SU-DHL-6 (cell line): ENCODE data around the gene GATA3.

ENCODE experiments used
- H2AFZ ChIP-seq: fragments of 200-600 bp; sonication (generic); 2 replicates; pipeline ENCODE4 v1.6.1; 2014; ENCODE audit warnings: low read depth, mild to moderate bottlenecking, moderate library complexity, mixed read lengths, antibody characterized with exemption, low read length; ENCODE audit not compliant: severe bottlenecking
- H3F3A ChIP-seq: fragments of 200-600 bp; shearing (Covaris generic); 2 replicates; pipeline ENCODE4 v1.6.0; 2016; ENCODE audit warnings: antibody characterized with exemption, mild to moderate bottlenecking; ENCODE audit not compliant: insufficient read depth
- H3K27ac ChIP-seq: fragments of 200-600 bp; sonication (generic); 2 replicates; pipeline ENCODE4 v1.5.1; 2016; ENCODE audit warnings: low read depth, mild to moderate bottlenecking, low read length, moderate library complexity, mixed read lengths
- H3K27me3 ChIP-seq: fragments of 200-600 bp; sonication (generic), shearing (Covaris generic); 2 replicates; pipeline ENCODE4 v1.6.0; 2014; ENCODE audit warnings: mild to moderate bottlenecking, low read length
- H3K36me3 ChIP-seq: fragments of 200-600 bp; sonication (generic); 2 replicates; pipeline ENCODE4 v1.6.1; 2014; ENCODE audit warnings: mild to moderate bottlenecking, low read length, mixed read lengths
- H3K4me2 ChIP-seq: fragments of 300-600, 200-600 bp; shearing (Covaris generic), sonication (generic); 2 replicates; pipeline ENCODE4 v1.6.0; 2014; ENCODE audit warnings: low read length, low read depth, mild to moderate bottlenecking; ENCODE audit not compliant: poor library complexity, severe bottlenecking
- H3K4me3 ChIP-seq: fragments of 200-600 bp; sonication (generic); 2 replicates; pipeline ENCODE4 v1.5.1; 2014; ENCODE audit warnings: antibody characterized with exemption, low read length, mild to moderate bottlenecking, mixed read lengths; ENCODE audit not compliant: insufficient read depth, poor library complexity, severe bottlenecking
- H3K79me2 ChIP-seq: fragments of 200-600 bp; sonication (generic); 2 replicates; pipeline ENCODE4 v1.6.1; 2014; ENCODE audit warnings: mild to moderate bottlenecking, low read length, moderate library complexity; ENCODE audit not compliant: insufficient read depth
- H3K9ac ChIP-seq: fragments of 200-600 bp; sonication (generic); 2 replicates; pipeline ENCODE4 v1.7.0; 2014; ENCODE audit warnings: mild to moderate bottlenecking, low read length
- H3K9me2 ChIP-seq: fragments of 200-600 bp; sonication (generic); replicated peaks from 2 replicates; pipeline ENCODE4 v1.6.1; 2014; ENCODE audit warnings: low read length; ENCODE audit not compliant: insufficient read depth
- H3K9me3 ChIP-seq: fragments of 200-600 bp; sonication (generic); 2 replicates; pipeline ENCODE4 v1.6.1; 2014; ENCODE audit warnings: low read length, mixed read lengths; ENCODE audit not compliant: insufficient read depth
- H4K20me1 ChIP-seq: fragments of 200-600 bp; sonication (generic); 2 replicates; pipeline ENCODE4 v1.6.1; 2014; ENCODE audit warnings: low read depth, mild to moderate bottlenecking, antibody characterized with exemption, low read length, moderate library complexity, mixed read lengths
- EZH2phosphoT487 ChIP-seq: fragments of 200-600 bp; sonication (generic), shearing (Covaris generic); conservative IDR thresholded peaks from 2 replicates; pipeline ENCODE4 v1.6.1; 2018; ENCODE audit warnings: mild to moderate bottlenecking, antibody characterized with exemption, low read length, moderate library complexity, mixed read lengths
- TF ChIP-seq, protein P1 (sequence below): fragments of 200-600 bp; sonication (generic); IDR thresholded peaks from one replicate; pipeline ENCODE4 v1.5.1; 2017; ENCODE audit warnings: antibody characterized with exemption, mild to moderate bottlenecking, low read length, moderate library complexity; ENCODE audit not compliant: insufficient read depth, poor library complexity, severe bottlenecking

GATA3 gene

DNA sequence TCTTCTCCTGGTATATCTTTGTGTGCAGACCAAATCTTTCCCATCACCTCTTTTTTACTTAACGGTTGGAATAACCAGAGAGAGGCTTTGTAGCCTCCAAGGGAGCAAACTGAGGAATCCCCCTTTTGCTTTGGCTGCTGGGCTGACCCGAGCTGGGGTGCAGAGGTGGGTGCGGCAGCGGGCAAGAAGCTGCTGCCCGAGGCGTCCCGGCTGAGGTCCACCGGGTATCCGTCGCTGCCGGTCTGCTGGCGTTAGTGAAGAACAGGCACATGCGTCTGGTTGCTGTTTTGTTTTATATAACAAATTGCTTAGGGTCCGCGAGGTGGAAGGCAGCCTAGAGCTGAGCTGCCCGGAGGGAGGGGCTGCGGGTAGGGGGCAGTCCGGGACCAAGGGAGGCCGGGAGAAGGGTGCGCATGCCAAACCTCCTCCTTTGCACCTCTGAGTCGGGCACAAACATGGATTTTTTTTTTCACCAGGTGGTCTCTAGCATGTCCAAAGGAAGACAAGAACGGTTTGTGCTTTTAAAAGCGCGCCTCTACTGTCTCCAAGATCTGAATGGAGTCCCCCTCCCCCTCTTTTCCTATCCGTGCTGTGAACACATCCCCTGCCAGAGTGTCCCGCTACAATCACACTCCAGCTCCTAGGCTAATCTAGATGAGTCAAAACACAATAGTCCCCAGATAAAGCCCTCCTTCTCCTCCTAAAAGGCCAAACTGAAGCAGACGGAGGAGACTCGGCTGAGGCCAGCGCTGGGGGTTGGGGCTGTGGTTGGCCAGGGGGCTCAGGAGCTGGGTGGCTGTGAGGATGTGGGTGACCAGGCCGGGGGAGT, 6.8 kb upstream of the GATA3 start:
- H3K9ac ChIP-seq = no peak overlapping the region
- H3F3A ChIP-seq = no peaks in the 10 kb centered on the region
- no peaks in the 10 kb centered on the region for H3K79me2 ChIP-seq
- no peaks in the 10 kb centered on the region for H3K9me3 ChIP-seq
- no peaks in the 10 kb centered on the region for H3K27me3 ChIP-seq
- H3K4me2 ChIP-seq = no peak overlapping the region
- no peak overlapping the region for H3K27ac ChIP-seq
- no peaks in the 10 kb centered on the region for H3K9me2 ChIP-seq
- no peaks in the 10 kb centered on the region for H4K20me1 ChIP-seq
- no peak overlapping the region for H3K4me3 ChIP-seq
- TF ChIP-seq, protein P1, sequence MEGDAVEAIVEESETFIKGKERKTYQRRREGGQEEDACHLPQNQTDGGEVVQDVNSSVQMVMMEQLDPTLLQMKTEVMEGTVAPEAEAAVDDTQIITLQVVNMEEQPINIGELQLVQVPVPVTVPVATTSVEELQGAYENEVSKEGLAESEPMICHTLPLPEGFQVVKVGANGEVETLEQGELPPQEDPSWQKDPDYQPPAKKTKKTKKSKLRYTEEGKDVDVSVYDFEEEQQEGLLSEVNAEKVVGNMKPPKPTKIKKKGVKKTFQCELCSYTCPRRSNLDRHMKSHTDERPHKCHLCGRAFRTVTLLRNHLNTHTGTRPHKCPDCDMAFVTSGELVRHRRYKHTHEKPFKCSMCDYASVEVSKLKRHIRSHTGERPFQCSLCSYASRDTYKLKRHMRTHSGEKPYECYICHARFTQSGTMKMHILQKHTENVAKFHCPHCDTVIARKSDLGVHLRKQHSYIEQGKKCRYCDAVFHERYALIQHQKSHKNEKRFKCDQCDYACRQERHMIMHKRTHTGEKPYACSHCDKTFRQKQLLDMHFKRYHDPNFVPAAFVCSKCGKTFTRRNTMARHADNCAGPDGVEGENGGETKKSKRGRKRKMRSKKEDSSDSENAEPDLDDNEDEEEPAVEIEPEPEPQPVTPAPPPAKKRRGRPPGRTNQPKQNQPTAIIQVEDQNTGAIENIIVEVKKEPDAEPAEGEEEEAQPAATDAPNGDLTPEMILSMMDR = no peak
- no peak for TF ChIP-seq EZH2phosphoT487
- no peak overlapping the region for H2AFZ ChIP-seq
- H3K36me3 ChIP-seq = no peaks in the 10 kb centered on the region

DNA sequence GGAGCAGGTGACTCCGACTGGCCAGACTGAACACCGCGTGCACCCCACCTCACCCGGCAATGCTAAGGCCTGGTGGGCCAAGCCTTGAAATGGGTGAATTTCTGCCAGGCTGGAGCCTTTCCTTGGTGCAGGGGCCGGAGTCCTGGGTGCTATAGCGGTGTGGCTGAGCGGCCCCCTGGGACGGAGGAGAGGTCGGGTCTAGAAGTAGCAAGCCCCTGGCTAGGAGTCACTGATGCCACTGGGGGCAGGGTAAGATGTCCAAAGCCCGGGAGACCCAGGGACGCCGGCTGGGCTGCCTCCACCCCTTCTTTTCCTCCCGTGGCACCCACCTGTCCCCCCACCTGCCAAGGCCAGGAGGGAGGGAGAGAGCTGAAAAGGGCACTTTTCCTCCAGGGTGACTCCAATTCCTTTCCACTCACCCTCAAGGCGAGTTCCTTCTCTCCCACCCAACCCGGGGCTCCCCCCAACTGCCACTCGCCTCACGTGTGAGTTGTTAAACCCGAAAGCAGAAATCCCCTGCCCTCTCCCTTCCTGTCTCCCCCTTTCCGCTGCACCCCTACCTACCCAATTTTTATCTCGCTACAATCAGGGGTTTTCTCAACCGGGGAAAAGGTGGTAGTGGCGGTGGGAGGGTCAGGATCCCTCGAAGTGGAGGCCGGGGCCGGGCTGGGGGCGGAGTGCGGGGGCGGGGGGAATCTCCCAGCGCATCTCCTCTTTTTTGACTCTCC, 6.0 kb upstream of the GATA3 start:
- no peak overlapping the region for H3K27ac ChIP-seq
- no peak overlapping the region for H3K9ac ChIP-seq
- H3K4me2 ChIP-seq = no peak overlapping the region
- no peak overlapping the region for H2AFZ ChIP-seq
- H3K79me2 ChIP-seq = no peaks in the 10 kb centered on the region
- no peaks in the 10 kb centered on the region for H3K9me3 ChIP-seq
- H3F3A ChIP-seq = no peaks in the 10 kb centered on the region
- TF ChIP-seq EZH2phosphoT487 = no peak
- TF ChIP-seq, protein P1 = no peak
- H3K27me3 ChIP-seq = no peaks in the 10 kb centered on the region
- H4K20me1 ChIP-seq = no peaks in the 10 kb centered on the region
- no peaks in the 10 kb centered on the region for H3K36me3 ChIP-seq
- H3K9me2 ChIP-seq = no peaks in the 10 kb centered on the region
- H3K4me3 ChIP-seq = no peak overlapping the region

- H3F3A ChIP-seq = no peaks in the 10 kb centered on the region
- H3K27ac ChIP-seq = no peak overlapping the region
- H3K79me2 ChIP-seq = no peaks in the 10 kb centered on the region
- no peak overlapping the region for H3K4me3 ChIP-seq
- TF ChIP-seq, protein P1 = no peak
- no peak for TF ChIP-seq EZH2phosphoT487
- H3K4me2 ChIP-seq = no peak overlapping the region
- H3K9me3 ChIP-seq = no peaks in the 10 kb centered on the region
- no peak overlapping the region for H3K9ac ChIP-seq
- no peaks in the 10 kb centered on the region for H4K20me1 ChIP-seq
- H3K27me3 ChIP-seq = no peaks in the 10 kb centered on the region
- no peak overlapping the region for H2AFZ ChIP-seq
- no peaks in the 10 kb centered on the region for H3K9me2 ChIP-seq
- H3K36me3 ChIP-seq = no peaks in the 10 kb centered on the region
Measured at GRCh38 chr10:8049045-8049864, 5.2 kb upstream of the GATA3 start.
